GM18520 (cell line): ENCODE data around the gene AIF1L.
"Not testable (repeated sequence)": the region's sequence is repeated elsewhere in the genome, so short reads cannot be mapped to it uniquely, and the experiment has no call there.

Experiments used
- ATAC-seq: cut with Tn5 transposase; IDR thresholded peaks from one replicate; pipeline ENCODE4 v1.9.1; 2021; ENCODE audit not compliant: unreplicated experiment

The AIF1L gene

DNA sequence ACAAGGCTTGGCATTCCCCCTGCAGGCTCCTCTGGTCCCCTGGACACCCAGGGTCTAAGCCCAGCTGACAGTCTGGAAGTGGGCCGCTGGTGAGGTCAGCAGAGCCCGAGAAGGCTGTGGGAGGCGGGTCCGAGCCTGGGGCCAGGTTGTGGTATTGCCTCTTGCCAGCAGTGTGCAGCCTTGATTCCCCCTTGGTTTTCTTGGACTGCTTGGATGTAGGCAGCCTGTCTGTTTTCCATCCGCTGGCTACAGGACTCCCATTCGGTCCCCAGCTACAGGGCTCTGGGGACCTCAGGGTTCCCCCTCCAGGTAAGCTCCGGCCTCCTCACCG lies 1.6 kb downstream of the AIF1L start:
- no peak for ATAC-seq

DNA sequence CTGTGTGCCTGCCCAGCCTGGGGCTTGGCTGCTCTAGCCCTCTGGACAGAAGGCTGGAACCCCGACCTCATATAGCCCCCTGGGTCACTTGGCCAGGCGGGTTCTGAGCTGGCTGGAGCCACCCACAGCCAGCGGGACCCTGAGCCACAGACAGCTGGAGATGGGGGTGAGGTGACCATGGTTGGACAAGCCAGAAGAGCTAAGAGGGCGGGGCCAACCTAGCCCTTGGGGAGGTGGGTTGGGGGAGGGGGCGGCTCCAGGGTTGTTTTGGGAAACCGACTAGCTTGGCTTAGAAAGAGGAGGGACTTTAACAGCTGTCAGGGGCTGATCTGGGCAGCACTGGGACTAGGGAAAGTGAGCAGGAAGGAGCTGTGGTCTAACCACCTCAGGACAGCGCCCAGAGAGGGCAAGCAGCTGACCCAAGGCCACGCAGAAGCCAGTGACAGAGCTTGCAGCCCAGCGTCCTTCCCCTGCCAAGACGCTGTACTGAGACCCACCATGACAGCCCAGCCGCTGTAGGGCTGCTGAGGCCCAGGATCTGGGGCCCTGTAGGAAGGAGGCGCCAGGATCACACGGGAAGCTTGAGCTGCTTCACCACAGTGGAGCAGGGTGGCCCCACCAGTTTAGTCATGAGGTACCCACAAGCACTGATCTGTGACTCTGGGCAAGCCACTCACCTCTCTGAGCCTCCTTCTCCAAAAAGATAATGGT lies 2.2 kb downstream of the AIF1L start:
- no peak for ATAC-seq

DNA sequence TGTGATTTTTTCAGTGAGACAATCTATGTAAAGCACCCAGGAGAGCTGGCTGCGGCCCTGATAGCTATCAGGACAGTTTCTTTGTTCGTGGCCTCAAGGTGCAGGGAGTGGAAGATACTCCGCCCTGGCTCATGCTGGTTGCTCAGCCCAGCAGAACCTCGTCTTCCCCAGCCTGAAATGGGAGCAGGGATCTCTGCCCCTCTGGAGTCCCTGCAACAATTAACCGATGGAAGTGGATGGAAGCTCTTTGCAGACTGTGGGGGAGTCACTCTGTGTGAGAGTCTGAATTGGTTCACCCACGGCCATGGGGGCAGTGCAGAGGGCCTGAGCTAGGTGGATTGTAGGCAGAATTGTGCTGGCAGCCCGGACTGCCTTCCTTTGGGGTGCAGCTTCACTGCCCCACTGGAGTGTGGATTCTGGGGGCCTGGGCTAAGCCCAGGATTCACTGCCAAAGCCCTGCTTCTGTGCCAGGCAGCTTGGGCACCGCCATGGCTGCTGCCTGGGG lies 2.8 kb downstream of the AIF1L start:
- no peak for ATAC-seq

DNA sequence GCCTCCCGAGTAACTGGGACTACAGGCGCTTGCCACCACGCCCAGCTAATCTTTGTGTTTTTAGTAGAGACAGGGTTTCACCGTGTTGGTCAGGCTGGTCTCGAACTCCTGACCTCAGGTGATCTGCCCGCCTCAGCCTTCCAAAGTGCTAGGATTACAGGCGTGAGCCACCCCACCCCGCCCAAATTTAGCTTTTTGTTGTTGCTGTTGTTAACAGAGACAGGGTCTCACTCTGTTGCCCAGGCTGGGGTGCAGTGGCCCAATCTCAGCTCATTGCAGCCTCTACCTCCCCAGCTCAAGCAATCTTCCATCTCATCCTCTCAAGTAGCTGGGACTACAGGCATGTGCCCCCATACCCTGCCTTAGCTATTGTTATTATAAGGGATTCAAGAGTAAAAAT lies 3.5 kb downstream of the AIF1L start:
- ATAC-seq: not testable (repeated sequence)

DNA sequence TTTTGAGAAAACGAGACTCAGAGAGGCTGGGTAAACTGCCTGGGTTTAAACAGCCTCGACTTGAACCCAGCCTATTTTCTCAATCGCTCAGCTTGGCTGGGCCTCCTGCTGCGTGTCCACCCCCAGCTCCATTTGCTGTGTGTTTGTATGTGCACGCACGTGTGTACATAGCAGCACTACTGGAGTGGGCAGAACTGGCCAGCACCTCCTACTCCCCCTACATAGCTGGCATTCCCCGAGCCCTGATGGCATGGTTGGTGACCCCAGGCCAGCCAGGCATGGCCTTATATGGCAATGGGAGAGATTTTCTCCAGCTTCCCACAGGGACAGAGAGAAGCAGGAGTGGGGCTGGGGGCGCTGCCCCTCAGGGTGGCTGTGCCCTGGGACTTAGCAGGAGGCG lies 4.1 kb downstream of the AIF1L start:
- no peak for ATAC-seq

DNA sequence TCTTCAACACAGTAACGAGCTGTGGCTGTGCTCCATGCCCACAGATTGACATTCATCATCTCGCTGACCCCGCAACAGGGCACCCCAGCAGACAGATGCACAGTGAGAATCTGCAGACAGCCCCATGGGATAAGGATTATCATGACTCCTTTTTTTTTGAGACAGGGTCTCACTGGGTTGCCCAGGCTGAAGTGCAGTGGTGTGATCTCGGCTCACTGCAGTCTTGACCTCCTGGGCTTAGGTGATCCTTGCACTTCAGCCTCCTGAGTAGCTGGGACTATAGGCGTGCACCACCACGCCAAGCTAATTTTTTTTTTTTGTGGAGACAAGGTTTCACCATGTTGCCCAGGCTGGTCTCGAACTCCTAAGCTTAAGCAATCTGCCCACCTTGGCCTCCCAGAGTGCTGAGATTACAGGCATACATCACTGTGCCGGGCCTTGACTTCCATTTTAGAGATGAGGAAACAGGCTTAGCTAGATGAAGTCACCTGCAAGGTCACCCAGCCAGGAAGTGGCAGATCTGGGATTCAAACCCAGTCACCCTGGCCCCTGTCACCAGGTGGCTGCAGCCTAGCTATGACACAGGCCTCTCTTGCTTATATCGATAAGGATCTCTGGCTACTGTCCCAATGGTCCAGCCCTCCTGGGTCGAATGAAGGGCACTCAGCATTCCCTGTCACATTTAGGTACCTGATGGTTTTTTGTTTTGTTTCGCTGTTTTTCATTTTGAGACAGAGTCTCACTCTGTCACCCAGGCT lies 5.1 kb downstream of the AIF1L start:
- no peak for ATAC-seq

DNA sequence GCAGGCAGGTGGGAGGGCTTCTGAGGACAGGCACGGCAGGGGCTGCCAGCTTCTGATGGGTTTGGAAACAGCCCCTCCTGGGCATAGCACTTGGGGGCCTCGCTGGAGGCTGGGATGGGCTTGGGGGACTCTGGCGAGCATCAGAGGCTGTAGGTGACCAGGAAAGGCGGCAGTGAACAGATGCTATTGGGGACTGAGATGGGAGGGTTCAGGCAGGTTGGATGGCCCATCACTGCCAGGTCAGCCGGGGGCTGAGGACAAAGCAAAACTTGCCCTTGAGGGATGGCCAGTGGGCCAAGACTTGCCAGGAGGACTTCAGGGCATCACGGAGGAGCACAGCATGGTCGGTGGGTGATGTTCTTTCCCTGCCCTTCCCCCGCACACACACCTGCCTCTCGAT lies 6.7 kb downstream of the AIF1L start:
- no peak for ATAC-seq

DNA sequence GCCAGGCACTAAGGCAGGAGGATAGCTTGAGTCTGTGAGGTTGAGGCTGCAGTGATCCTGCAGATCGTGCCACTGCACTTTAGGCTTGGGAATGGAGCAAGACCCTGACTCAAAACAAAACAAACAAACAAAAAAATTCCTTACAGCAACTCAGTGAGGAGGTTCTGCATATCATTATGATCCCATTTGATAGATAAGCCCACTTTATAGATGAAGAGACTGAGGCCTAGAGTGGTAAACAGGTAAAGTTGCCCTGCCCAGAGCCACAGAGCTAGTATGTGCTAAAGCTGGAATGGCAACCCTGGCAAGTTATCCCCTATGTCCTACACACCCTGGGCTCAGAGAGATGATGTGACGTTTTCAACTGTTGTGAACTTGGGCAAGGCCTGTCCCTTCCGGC lies 7.2 kb downstream of the AIF1L start:
- no peak for ATAC-seq

DNA sequence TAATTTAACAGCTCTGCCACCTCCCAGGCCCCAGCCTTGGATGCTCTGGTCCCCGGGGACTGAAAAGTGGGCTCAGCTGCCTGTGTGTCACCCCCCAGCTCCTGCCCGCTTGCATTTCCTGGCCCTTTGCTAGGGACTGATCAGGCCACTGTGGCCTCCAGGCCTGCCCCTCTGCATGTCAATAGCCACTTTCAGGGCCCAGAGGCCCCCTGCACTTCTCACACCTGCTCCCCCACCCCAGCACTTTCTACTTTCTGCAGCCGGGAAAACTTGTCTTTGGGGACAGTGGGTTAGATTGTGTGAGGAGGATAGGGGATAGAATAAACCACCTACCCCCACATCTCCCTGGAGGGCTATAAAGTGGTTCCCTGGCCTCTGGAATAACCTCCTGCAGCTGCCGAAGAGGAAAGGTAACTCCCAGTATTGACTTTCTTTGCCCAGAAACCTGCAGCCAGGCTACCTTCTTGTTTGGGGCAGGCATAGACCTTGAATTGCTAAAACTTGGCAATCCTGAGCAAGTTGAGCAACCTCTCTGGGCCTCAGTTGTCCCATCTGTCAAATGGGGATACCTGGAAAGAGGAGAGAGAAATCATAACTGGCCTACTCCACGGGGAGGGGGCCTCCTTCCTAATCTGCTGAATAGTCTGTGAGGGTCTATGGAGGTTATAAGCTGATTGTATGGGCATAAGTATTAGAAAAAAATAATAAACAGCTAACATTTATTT lies 7.8 kb downstream of the AIF1L start:
- ATAC-seq: no peak

DNA sequence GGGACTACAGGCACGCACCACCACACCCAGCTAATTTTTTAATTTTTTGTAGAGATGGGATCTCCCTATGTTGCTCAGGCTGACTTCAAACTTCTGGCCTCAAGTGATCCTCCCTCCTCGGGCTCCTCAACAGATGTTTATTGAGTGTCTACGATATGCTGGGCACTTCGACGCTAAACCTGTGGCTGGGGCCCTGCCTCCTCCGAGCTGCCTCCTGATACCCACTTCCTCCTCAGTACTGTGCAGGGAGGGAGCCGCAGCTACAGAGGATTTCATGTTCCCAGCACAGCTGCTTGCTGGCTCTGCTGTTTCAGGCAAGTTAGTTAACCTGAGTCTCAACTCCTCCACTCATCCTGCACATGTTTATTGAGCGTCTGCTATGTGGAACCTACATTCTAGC lies 9.6 kb downstream of the AIF1L start:
- no peak for ATAC-seq

DNA sequence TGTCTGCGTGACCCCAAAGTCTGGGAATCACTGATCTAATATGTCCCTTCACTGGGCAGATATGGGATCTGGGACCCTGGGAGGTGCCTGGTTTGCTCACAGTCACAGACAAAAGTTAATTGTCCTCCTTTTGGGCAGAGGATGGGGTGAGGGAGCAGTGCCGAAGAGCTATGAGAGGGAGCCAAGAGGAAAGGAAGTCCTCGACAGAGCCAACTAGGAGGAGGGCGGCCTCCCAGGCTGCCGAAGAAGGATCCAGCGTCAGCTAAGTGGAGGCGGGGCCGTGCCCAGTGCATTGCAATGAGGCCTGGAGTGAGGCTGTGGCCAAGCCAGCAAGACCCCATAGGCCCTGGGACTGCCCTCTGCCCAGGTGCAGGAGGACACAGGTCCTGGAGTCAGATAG lies 11.4 kb downstream of the AIF1L start:
- ATAC-seq: no peak

DNA sequence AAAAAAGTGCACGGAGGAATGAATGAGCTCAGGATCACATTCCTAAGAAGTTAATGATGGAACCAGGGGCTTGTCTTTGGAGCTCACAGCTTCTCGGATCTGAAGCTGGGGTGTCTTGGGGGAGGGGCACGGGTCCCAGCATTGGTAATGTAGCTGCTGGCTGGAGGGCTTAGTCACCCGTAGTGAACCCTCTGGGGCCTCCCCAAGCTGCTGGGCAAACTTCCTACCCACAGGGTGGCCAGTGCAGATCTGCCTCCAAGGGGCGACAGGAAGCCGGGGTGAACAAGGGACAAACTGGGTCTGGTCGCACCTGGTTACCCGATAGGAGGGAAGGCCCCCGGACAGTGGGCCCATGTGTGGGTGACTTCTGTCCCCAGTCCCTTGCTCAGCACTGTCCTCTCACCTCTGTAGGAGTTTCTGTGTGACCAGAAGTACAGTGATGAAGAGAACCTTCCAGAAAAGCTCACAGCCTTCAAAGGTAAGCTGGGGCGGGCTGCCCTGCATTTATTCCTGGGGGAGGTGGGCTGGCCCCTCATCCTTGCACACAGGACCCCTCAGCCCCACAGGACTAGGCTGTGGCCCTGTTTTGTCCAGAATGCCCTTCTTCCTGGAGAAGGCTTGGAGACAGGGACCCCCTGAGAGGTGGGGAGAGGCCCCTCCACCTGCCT lies 15.0 kb downstream of the AIF1L start:
- ATAC-seq: no peak

DNA sequence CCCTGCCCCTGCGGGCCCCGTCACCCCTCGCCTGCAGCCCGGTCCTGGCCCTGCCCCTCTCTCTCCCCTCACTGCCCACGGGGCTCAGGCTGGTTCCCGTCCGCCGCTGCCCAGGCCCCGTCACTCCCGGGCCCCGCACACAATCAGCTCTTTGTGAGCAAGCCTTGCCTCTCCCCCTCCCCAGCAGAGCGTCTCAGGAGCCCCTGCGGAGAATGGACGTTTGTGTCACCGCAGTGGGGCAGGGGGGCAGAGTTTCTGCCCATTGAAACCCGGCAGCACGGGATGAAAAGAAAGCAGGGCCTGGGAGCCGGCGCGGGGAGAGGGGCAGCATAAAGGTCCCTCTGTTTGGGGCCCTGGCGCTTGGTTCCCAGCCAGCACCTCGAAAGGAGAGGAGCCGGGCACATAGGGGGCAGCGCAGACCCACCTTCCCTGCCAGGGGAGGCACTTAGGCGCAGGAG lies 15.6 kb downstream of the AIF1L start:
- ATAC-seq: no peak

DNA sequence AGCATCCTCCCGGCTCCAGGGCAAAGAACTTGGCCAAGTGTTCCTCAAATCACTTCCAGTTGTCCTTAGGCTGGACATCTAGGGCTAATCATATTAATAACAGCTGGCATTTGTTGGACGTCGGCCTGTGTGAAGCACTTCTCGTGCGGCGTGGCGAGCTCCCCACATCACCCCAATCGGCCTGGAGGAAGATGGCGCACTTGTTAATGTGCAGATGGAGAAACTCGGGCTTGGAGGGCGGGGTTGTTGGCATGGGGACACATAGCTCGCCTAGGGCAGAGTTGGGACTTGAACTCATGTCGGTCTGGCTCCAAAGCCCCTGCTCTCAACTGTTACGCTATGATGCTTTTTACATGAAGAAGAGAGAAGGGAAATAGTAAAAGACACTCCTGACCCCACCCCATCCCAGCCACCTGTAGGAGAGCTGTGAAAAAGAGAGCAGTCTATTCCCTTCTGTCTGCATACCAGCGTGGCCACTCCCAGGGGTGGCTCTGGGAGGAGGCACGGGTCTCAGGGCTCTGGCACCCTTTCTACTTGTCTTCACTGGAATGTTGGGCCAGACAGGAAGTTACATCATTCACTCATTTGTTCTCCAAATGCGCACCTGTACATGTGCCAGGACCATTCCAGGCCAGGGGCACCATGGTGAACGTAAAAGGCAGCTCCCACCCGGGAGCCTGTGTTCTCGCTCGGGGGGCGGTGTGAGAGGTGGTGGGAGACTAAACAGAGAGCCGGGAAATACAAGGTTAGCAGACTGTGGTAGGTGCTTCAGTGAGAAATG lies 16.2 kb downstream of the AIF1L start:
- ATAC-seq: no peak

DNA sequence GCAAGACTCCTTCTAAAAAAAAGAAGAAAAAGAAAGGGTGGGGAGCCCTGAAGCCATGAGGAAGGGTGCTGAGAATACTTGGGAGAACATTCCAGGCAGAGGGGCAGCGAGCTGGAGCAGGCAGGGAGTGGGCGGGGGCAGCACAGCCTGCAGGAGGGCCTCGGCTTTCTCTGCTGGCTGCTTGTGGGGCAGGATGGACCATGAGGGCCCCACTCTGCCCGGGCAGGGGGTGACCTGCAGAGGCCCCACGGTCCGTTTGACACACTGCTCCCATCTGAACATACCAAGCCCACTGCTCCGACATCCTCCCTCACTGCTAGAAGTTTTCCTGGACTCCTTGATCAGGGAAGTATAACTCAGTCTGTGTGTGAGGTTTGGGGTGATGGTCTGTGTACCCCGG lies 17.3 kb downstream of the AIF1L start:
- no peak for ATAC-seq

DNA sequence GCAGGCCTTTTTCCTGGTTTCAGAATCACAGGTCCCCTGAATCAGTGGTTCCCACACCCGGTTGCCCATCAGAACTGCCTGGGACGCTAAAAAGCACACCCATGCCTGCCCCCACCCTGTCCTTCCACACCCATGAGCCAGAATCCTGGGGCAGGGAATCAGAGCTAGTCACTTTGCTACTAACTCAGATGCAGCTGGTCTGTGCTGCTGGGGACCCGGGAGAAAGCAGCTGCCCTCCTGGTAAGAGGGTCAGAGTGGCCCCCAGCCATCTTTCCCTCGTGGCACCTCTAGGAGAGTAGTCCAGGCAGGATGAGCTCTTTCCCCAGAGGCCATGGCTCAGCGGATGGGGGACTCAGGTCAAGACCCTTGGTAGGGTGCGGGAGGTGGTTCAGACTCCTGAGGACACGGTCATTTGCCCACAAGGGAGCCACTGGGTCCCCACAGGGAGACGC lies 17.8 kb downstream of the AIF1L start:
- no peak for ATAC-seq

DNA sequence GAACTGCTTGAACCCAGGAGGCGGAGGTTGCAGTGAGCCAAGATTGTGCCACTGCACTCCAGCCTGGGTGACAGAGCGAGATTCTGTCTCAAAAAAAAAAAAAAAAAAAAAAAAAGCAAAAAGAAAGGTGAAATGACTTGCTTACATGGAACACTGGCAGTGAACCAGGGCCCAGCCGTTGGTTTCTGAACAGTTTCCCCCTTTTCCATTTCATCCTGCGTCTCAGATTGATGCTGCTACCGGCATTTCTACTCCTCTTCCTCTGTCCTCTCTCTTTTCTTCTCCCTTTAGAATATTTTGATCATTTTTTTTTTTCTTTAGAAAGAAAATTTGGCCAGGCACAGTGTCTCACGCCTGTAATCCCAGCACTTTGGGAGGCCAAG lies 19.0 kb downstream of the AIF1L start:
- ATAC-seq: not testable (repeated sequence)

DNA sequence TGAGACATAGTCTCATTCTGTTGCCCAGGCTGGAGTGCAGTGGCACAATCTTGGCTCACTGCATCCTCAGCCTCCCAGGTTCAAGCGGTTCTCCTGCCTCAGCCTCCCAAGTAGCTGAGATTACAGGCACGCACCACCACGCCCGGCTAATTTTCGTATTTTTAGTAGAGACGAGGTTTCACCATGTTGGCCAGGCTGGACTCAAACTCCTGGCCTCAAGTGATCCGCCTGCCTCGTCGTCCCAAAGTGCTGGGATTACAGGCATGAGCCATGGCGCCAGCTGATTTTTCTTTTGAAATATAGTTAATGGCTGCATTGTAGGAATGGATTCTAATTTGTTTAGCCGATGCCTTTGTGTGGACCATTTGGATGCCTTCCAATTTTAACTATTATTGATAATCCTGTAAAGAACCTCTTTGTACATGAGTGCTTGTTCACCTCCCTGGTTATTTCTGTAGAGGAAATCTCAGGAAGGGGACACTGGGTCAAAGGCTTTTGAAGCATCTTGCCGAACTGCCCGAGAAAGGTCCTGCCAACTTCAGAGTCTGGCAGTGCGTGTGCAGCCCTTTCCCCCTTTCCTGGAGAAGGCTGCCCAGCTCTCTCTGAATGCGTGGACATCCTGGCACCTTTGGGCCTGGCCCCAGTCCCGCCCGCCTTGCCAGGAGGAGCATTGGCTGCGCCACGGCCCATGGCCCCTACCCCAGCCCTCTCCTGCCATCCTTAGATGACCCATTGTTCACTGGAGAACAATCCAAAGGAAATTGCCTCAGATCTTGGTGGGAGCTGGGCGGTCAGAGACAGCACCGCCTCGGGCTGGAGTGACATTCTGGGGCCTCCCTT lies 20.2 kb downstream of the AIF1L start:
- no peak for ATAC-seq

DNA sequence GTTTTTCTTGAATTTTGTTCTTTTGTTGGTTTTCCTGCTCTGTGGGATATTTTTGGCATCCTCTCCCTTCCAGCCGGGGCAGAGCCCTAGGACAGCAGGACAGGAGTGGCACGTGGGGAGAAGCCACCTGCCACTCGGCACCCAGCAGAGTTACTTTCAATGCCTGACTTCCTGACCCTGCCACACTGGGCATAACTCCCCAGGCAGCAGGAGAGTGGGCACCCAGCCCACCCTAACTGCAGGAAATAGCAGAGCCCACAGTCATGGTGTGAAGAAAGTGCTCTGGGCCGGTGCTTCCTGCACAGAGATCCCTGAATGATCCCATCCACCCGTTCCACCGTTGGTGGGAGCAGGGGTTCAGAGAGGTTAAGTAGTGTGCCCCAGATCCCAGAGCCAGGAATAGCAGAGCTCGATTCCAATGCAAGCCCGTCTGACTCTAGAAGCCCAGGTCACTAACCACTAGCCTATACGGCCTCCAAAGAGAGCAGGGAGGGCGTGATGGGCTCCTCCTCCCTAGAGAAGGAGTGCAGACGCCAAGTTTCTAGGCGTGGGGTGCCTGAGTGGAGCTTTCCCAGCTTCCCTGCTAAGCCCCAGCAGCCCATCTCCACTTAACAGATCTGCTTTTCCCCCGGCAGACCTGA lies 20.9 kb downstream of the AIF1L start:
- no peak for ATAC-seq
